HEK293 (cell line): ENCODE measurements around the gene KCNJ14.

Experiments
- ELK4 ChIP-seq: IDR thresholded peaks from 2 replicates; pipeline ENCODE4 v1.6.1; 2011; ENCODE audit warnings: mild to moderate bottlenecking, low read depth, low read length, borderline replicate concordance
- KLF16 ChIP-seq: fragments of 450-650 bp; formaldehyde crosslinking; IDR thresholded peaks from 2 replicates; pipeline ENCODE4 v1.5.1; 2017; ENCODE audit warnings: missing biosample characterization, missing genetic modification characterization
- KLF17 ChIP-seq: fragments of 450-650 bp; formaldehyde crosslinking; IDR thresholded peaks from 2 replicates; pipeline ENCODE4 v1.5.1; 2016; ENCODE audit warnings: missing biosample characterization, missing genetic modification characterization
- OSR2 ChIP-seq: fragments of 450-650 bp; formaldehyde crosslinking; IDR thresholded peaks from 2 replicates; pipeline ENCODE4 v1.5.1; 2016; ENCODE audit warnings: missing biosample characterization, missing genetic modification characterization
- PRDM6 ChIP-seq: fragments of 450-650 bp; formaldehyde crosslinking; IDR thresholded peaks from 2 replicates; pipeline ENCODE4 v1.5.1; 2017; ENCODE audit warnings: missing biosample characterization, missing genetic modification characterization
- SCRT2 ChIP-seq: fragments of 450-650 bp; formaldehyde crosslinking; IDR thresholded peaks from 2 replicates; pipeline ENCODE4 v1.5.1; 2016; ENCODE audit warnings: missing biosample characterization, missing genetic modification characterization
- YY1 ChIP-seq: fragments of 450-650 bp; formaldehyde crosslinking; IDR thresholded peaks from 2 replicates; pipeline ENCODE4 v1.5.1; 2018; ENCODE audit warnings: missing biosample characterization, missing genetic modification characterization
- ZBTB20 ChIP-seq: fragments of 450-650 bp; formaldehyde crosslinking; IDR thresholded peaks from 2 replicates; pipeline ENCODE4 v1.5.1; 2016; ENCODE audit warnings: missing biosample characterization, missing genetic modification characterization
- ZEB2 ChIP-seq: fragments of 450-650 bp; formaldehyde crosslinking; IDR thresholded peaks from 2 replicates; pipeline ENCODE4 v1.5.1; 2016; ENCODE audit warnings: missing biosample characterization, missing genetic modification characterization
- ZFHX2 ChIP-seq: fragments of 450-650 bp; formaldehyde crosslinking; conservative IDR thresholded peaks from 2 replicates; pipeline ENCODE4 v1.5.1; 2016; ENCODE audit warnings: missing biosample characterization, missing genetic modification characterization
- ZNF169 ChIP-seq: fragments of 450-650 bp; formaldehyde crosslinking; IDR thresholded peaks from 2 replicates; pipeline ENCODE4 v1.5.1; 2016; ENCODE audit warnings: missing biosample characterization, missing genetic modification characterization
- ZNF214 ChIP-seq: fragments of 450-650 bp; formaldehyde crosslinking; IDR thresholded peaks from 2 replicates; pipeline ENCODE4 v1.5.1; 2017; ENCODE audit warnings: missing biosample characterization, mild to moderate bottlenecking, missing genetic modification characterization, borderline replicate concordance
- ZNF292 ChIP-seq: fragments of 450-650 bp; formaldehyde crosslinking; IDR thresholded peaks from 2 replicates; pipeline ENCODE4 v1.5.1; 2016; ENCODE audit warnings: low read depth, missing biosample characterization, missing genetic modification characterization, borderline replicate concordance
- ZNF311 ChIP-seq: fragments of 450-650 bp; formaldehyde crosslinking; IDR thresholded peaks from 2 replicates; pipeline ENCODE4 v1.5.1; 2017; ENCODE audit warnings: missing biosample characterization, missing genetic modification characterization, borderline replicate concordance
- ZNF341 ChIP-seq: fragments of 450-650 bp; formaldehyde crosslinking; IDR thresholded peaks from 2 replicates; pipeline ENCODE4; 2016; ENCODE audit warnings: low read depth, missing biosample characterization, missing genetic modification characterization
- ZNF350 ChIP-seq: fragments of 450-650 bp; formaldehyde crosslinking; IDR thresholded peaks from 2 replicates; pipeline ENCODE4 v1.5.0; 2017; ENCODE audit warnings: missing biosample characterization, mild to moderate bottlenecking, missing genetic modification characterization
- ZNF473 ChIP-seq: fragments of 450-650 bp; formaldehyde crosslinking; IDR thresholded peaks from 2 replicates; pipeline ENCODE4 v1.5.1; 2017; ENCODE audit warnings: missing biosample characterization, missing genetic modification characterization
- ZNF518A ChIP-seq: fragments of 450-650 bp; formaldehyde crosslinking; conservative IDR thresholded peaks from 2 replicates; pipeline ENCODE4 v1.5.1; 2016; ENCODE audit warnings: low read depth, missing biosample characterization, missing genetic modification characterization
- ZNF561 ChIP-seq: fragments of 450-650 bp; IDR thresholded peaks from 2 replicates; pipeline ENCODE4 v1.5.1; 2018; ENCODE audit warnings: missing biosample characterization, missing genetic modification characterization, borderline replicate concordance
- ZNF639 ChIP-seq: fragments of 450-650 bp; formaldehyde crosslinking; IDR thresholded peaks from 2 replicates; pipeline ENCODE4 v1.5.1; 2016; ENCODE audit warnings: missing biosample characterization, missing genetic modification characterization
- ZNF692 ChIP-seq: fragments of 450-650 bp; formaldehyde crosslinking; IDR thresholded peaks from 2 replicates; pipeline ENCODE4 v1.5.1; 2016; ENCODE audit warnings: missing biosample characterization, missing genetic modification characterization
- ZNF776 ChIP-seq: fragments of 450-650 bp; formaldehyde crosslinking; IDR thresholded peaks from 2 replicates; pipeline ENCODE4 v1.5.0; 2017; ENCODE audit warnings: missing biosample characterization, missing genetic modification characterization, borderline replicate concordance
- ZNF792 ChIP-seq: fragments of 450-650 bp; formaldehyde crosslinking; IDR thresholded peaks from 2 replicates; pipeline ENCODE4 v1.5.1; 2016; ENCODE audit warnings: missing biosample characterization, missing genetic modification characterization
- ZSCAN18 ChIP-seq: fragments of 450-650 bp; formaldehyde crosslinking; IDR thresholded peaks from 2 replicates; pipeline ENCODE4 v1.5.1; 2016; ENCODE audit warnings: missing biosample characterization, missing genetic modification characterization

KCNJ14 gene

GRCh38 chr19:48513289-48514122, 58.1 kb downstream of the KCNJ14 start (continued):
- TF ChIP-seq ZNF214 (tag by site-specific recombination) (no peak), YY1 (no peak), ZNF473 (tag by site-specific recombination) (no peak), ZNF692 (peak; percentile 70; the same call in 1 of the 2 replicates), ZNF292 (tag by site-specific recombination) (no peak), ZNF311 (tag by site-specific recombination) (no peak), ZEB2 (tag by site-specific recombination) (0 out of 2 replicates have a peak, but pooled peaks have one; percentile 56), ZNF341 (0 out of 2 replicates have a peak, but pooled peaks have one; percentile 17), ZBTB20 (tag by site-specific recombination) (peak; percentile 98), ZNF776 (no peak), KLF16 (0 out of 2 replicates have a peak, but pooled peaks have one; percentile 59), PRDM6 (tag by site-specific recombination) (no peak), SCRT2 (no peak), KLF17 (tag by site-specific recombination) (0 out of 2 replicates have a peak, but pooled peaks have one; percentile 44), ZNF792 (no peak), ZNF350 (tag by site-specific recombination) (no peak), OSR2 (no peak), ZSCAN18 (tag by site-specific recombination) (no peak), ZNF561 (tag by site-specific recombination) (peak; percentile 47; the same call in 1 of the 2 replicates), ZFHX2 (tag by site-specific recombination) (0 out of 2 replicates have a peak, but pooled peaks have one; percentile 17), ZNF639 (tag by site-specific recombination) (peak; percentile 34; the same call in 1 of the 2 replicates), ELK4 (no peak), ZNF518A (tag by site-specific recombination) (no peak), ZNF169 (no peak)
